ENCODE results near the gene HNRNPH2. TPM values are rescaled to one million over a fixed set of nuclear protein-coding genes. Genes with fewer than 3 reads are reported as not detected.

HNRNPH2 gene
- polyA plus RNA-seq, 1 of the 3 experiments (the other 2 are of a cell fraction): 32.5 TPM

DNA sequence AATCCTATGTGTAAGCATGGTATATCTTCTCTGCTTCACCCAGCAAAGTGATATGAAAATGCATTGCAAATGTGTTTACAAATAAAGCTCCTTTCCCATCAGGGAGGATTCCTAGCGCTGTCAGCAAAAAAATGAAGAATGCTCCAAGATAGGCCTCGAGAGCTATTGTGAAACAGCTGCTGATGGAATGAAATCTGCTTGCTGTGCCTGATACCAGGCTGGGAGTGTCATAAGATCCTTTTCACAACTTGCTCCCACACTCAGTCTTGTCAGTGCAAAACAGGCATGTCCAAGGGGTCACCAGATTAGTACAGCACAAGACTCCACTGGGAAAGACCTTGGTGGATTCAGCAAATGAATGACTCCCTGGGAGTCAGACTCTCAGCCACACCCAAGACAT is 34.1 kb downstream of the HNRNPH2 start:
- no peaks in the 10 kb centered on the region for H3K27me3 ChIP-seq (ENCODE audit: insufficient read depth)
- H3K9ac ChIP-seq: no peak overlapping the region
- no peaks in the 10 kb centered on the region for H3F3A ChIP-seq (replicated peaks; ENCODE audit: insufficient read depth)
- WGBS (ENCODE audit: low lambda C conversion rate): 69% methylated on average over 2 of the region's 2 CpGs
- no peaks in the 10 kb centered on the region for H3K9me2 ChIP-seq
- H3K4me2 ChIP-seq: no peak overlapping the region
- no peak overlapping the region for H3K27ac ChIP-seq (ENCODE audit: low read depth in 2 of 2, low read length in 1 of 2)
- no peaks in the 10 kb centered on the region for H3K79me2 ChIP-seq (ENCODE audit: insufficient read depth)
- H2AFZ ChIP-seq (ENCODE audit: low read depth): no peak overlapping the region
- DNase-seq: no peak
- POLR2A ChIA-PET: no interaction called here
- H3K9me3 ChIP-seq: no peaks in the 10 kb centered on the region
- H3K36me3 ChIP-seq (replicated peaks in 1 of 2; ENCODE audit: control insufficient read depth in 1 of 2, insufficient read depth in 2 of 2, low read length in 1 of 2): no peaks in the 10 kb centered on the region
- H4K20me1 ChIP-seq (ENCODE audit: insufficient read depth): no peaks in the 10 kb centered on the region
- CTCF ChIA-PET: interaction anchor here (0.9 kb wide), 1 partner anchor 18 kb away, joined by 3 read pairs; no protein-coding TSS in a partner anchor
- H3K4me3 ChIP-seq (ENCODE audit: low read depth in 2 of 2, low read length in 1 of 2): no peak overlapping the region
- no peak for TF ChIP-seq SMC3 (IDR thresholded peaks at IDR 0.05; ENCODE audit: low read depth, low read length)
- TF ChIP-seq, protein P1, sequence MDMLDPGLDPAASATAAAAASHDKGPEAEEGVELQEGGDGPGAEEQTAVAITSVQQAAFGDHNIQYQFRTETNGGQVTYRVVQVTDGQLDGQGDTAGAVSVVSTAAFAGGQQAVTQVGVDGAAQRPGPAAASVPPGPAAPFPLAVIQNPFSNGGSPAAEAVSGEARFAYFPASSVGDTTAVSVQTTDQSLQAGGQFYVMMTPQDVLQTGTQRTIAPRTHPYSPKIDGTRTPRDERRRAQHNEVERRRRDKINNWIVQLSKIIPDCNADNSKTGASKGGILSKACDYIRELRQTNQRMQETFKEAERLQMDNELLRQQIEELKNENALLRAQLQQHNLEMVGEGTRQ (IDR thresholded peaks at IDR 0.05; ENCODE audit: borderline replicate concordance, low read depth, low read length): no peak
- TF ChIP-seq, protein P2, sequence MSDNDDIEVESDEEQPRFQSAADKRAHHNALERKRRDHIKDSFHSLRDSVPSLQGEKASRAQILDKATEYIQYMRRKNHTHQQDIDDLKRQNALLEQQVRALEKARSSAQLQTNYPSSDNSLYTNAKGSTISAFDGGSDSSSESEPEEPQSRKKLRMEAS (IDR thresholded peaks at IDR 0.05; ENCODE audit: low read depth): no peak
- no peak for TF ChIP-seq ELF1 (IDR thresholded peaks at IDR 0.05)
- TF ChIP-seq RAD21 (IDR thresholded peaks at IDR 0.05; ENCODE audit: low read length): no peak
- TF ChIP-seq GATA2 (CRISPR knock-in tag; IDR thresholded peaks at IDR 0.05): no peak
- TF ChIP-seq MXI1 (IDR thresholded peaks at IDR 0.05; ENCODE audit: low read depth, low read length): no peak
- TF ChIP-seq, protein P3, sequence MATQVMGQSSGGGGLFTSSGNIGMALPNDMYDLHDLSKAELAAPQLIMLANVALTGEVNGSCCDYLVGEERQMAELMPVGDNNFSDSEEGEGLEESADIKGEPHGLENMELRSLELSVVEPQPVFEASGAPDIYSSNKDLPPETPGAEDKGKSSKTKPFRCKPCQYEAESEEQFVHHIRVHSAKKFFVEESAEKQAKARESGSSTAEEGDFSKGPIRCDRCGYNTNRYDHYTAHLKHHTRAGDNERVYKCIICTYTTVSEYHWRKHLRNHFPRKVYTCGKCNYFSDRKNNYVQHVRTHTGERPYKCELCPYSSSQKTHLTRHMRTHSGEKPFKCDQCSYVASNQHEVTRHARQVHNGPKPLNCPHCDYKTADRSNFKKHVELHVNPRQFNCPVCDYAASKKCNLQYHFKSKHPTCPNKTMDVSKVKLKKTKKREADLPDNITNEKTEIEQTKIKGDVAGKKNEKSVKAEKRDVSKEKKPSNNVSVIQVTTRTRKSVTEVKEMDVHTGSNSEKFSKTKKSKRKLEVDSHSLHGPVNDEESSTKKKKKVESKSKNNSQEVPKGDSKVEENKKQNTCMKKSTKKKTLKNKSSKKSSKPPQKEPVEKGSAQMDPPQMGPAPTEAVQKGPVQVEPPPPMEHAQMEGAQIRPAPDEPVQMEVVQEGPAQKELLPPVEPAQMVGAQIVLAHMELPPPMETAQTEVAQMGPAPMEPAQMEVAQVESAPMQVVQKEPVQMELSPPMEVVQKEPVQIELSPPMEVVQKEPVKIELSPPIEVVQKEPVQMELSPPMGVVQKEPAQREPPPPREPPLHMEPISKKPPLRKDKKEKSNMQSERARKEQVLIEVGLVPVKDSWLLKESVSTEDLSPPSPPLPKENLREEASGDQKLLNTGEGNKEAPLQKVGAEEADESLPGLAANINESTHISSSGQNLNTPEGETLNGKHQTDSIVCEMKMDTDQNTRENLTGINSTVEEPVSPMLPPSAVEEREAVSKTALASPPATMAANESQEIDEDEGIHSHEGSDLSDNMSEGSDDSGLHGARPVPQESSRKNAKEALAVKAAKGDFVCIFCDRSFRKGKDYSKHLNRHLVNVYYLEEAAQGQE (IDR thresholded peaks at IDR 0.05; ENCODE audit: low read depth, low read length): no peak
- no peak for TF ChIP-seq MEF2A (IDR thresholded peaks at IDR 0.05; ENCODE audit: borderline replicate concordance, low read depth)
- no peak for TF ChIP-seq RCOR1 (IDR thresholded peaks at IDR 0.05; ENCODE audit: low read length)
- TF ChIP-seq TEAD4 (IDR thresholded peaks at IDR 0.05; ENCODE audit: borderline replicate concordance, insufficient read depth): no peak
- no peak for TF ChIP-seq RXRA (IDR thresholded peaks at IDR 0.05; ENCODE audit: borderline replicate concordance, low read depth)
- no peak for TF ChIP-seq TCF12 (IDR thresholded peaks at IDR 0.05)
- TF ChIP-seq FOSL2 (IDR thresholded peaks at IDR 0.05; ENCODE audit: borderline replicate concordance, low read depth): no peak
- TF ChIP-seq EZH2phosphoT487 (IDR thresholded peaks at IDR 0.05; ENCODE audit: borderline replicate concordance, low read depth): no peak
- TF ChIP-seq, protein P4, sequence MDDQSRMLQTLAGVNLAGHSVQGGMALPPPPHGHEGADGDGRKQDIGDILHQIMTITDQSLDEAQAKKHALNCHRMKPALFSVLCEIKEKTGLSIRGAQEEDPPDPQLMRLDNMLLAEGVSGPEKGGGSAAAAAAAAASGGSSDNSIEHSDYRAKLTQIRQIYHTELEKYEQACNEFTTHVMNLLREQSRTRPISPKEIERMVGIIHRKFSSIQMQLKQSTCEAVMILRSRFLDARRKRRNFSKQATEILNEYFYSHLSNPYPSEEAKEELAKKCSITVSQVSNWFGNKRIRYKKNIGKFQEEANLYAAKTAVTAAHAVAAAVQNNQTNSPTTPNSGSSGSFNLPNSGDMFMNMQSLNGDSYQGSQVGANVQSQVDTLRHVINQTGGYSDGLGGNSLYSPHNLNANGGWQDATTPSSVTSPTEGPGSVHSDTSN (IDR thresholded peaks at IDR 0.05): no peak
- no peaks in the 10 kb centered on the region for H3K4me1 ChIP-seq (ENCODE audit: control insufficient read depth in 1 of 2, insufficient read depth in 2 of 2, low read depth in 1 of 2, low read length in 1 of 2)

All from SK-N-SH (cell line).